GM12872 (cell line): ENCODE measurements around the gene AP4B1.

Source experiments
- TF ChIP-seq, protein P1 (sequence below): IDR thresholded peaks from 3 replicates; pipeline ENCODE4 v1.5.1; 2011; ENCODE audit warnings: low read depth, mild to moderate bottlenecking, low read length, moderate library complexity; ENCODE audit not compliant: insufficient read depth

AP4B1 gene

GRCh38 chr1:113935970-113936369, 31.4 kb upstream of the AP4B1 start:
- TF ChIP-seq, protein P1, sequence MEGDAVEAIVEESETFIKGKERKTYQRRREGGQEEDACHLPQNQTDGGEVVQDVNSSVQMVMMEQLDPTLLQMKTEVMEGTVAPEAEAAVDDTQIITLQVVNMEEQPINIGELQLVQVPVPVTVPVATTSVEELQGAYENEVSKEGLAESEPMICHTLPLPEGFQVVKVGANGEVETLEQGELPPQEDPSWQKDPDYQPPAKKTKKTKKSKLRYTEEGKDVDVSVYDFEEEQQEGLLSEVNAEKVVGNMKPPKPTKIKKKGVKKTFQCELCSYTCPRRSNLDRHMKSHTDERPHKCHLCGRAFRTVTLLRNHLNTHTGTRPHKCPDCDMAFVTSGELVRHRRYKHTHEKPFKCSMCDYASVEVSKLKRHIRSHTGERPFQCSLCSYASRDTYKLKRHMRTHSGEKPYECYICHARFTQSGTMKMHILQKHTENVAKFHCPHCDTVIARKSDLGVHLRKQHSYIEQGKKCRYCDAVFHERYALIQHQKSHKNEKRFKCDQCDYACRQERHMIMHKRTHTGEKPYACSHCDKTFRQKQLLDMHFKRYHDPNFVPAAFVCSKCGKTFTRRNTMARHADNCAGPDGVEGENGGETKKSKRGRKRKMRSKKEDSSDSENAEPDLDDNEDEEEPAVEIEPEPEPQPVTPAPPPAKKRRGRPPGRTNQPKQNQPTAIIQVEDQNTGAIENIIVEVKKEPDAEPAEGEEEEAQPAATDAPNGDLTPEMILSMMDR, result no peak

- TF ChIP-seq, protein P1, result no peak
These were observed 30.6 kb upstream of the AP4B1 start for GRCh38 chr1:113935176-113935575.

- TF ChIP-seq, protein P1, result no peak
These were observed 30.0 kb upstream of the AP4B1 start for GRCh38 chr1:113934511-113935055.

GRCh38 chr1:113934006-113934405, 29.4 kb upstream of the AP4B1 start:
- TF ChIP-seq, protein P1, result no peak

- TF ChIP-seq, protein P1, result no peak
These were observed 26.9 kb upstream of the AP4B1 start for GRCh38 chr1:113931451-113931851.

DNA sequence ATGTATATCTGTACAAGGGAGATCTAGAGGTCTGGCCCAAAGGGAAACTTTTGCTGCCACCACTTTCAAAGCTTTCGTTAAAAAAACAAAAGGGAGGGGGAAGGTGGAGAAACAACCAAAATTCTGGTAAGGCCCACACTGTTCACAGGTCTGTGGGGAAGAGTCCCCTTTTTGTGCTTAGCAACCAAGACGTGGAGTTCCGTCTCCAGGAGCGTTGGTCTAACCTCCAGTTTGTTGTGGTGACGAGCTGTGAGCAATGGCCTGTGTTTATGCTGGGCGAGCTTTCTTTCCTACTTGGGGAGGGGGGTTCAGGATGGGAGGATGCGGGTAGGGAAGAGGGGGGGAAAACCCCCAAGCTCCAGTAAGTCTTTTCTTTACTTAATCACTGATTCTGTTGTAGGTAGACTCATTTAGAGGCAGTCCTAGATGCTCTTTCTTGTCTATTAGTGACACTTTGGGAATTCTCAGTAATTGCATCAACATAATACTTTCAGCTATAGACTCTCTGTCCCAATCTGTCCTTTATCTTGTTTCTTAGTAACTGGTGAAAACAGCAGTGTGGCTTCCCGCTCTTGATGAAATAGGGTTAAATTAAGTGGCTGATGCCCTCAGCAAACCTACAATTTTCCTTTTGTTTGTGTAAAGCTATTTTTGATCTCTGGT, 26.0 kb upstream of the AP4B1 start:
- TF ChIP-seq, protein P1, result no peak

DNA sequence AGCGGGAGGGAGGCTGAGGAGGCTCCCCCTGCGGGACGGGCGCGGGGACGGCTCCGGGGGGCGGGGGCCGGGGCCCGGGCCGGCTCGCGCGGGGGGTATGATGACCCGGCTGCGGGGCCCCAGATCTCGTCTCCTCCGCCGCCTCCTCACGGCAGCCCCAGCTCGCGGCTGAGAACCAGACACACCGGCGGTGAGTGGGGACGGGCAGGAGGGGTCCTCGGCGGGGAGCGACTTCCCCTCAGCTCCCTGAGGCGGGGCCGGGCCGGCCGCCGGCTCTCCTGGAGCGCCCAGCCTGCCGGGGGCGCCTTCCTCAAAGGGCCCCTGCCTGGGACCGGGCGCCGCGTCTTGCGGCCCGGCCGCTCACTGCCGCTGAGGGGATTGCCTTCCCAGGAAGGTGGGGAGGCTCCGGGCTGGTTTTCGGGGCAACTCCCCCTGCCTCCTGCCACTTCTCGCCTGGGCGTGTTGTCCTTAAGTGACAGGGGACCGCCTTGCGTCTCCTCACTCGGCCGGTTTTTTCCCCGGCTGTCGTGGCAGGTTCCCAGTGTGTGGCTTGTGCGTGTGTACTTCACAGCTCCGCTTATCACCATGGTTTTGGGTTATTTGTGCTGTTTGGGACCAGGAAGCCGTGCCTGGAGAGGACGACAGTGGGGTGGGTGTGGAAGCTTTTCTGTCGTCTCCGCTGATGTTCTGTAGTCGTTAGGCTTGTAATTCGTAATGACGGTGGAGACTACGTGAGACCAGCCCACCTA, 25.3 kb upstream of the AP4B1 start:
- TF ChIP-seq, protein P1, result 0 out of 3 replicates have a peak, but pooled peaks have one; percentile 21
